Prostate gland (tissue), 2 donors: ENCODE data around the gene CEMIP. TPM values are rescaled to one million over a fixed set of nuclear protein-coding genes. Genes with fewer than 3 reads are reported as not detected.

ENCODE experiments used
- DNase-seq: peaks from one replicate; pipeline ENCODE4 v3.0.0-alpha.2; 2019; ENCODE audit warnings: low spot score
- H3K27ac ChIP-seq, 2 donors: fragments of 200-600 bp; sonication (generic); 2 replicates each; pipeline ENCODE4 v1.5.1; 2017 to 2019
- H3K27me3 ChIP-seq: fragments of 200-600 bp; sonication (generic); replicated peaks from 2 replicates; pipeline ENCODE4 v1.5.1; 2019; ENCODE audit not compliant: insufficient read depth
- H3K36me3 ChIP-seq, 2 donors: fragments of 200-600 bp; sonication (generic); 1 replicate in 1 of 2; 2 replicates in 1 of 2; pipeline versions ENCODE4 v1.5.1 to v1.8.1; 2017 to 2019
- H3K4me1 ChIP-seq: fragments of 200-600 bp; sonication (generic); replicated peaks from 2 replicates; pipeline ENCODE4 v1.5.1; 2019
- H3K4me3 ChIP-seq, 2 donors: fragments of 200-600 bp; sonication (generic); 2 replicates each; pipeline ENCODE4 v1.5.1; 2017 to 2019
- H3K9me3 ChIP-seq: fragments of 200-600 bp; sonication (generic); 2 replicates; pipeline ENCODE4 v1.5.1; 2017
- POLR2A ChIP-seq: fragments of 450-650 bp; IDR thresholded peaks from one replicate; pipeline ENCODE4 v1.6.1; 2016; ENCODE audit warnings: antibody characterized with exemption, mild to moderate bottlenecking
- POLR2AphosphoS5 ChIP-seq: sonication (generic); formaldehyde crosslinking; IDR thresholded peaks from one replicate; pipeline ENCODE4 v1.6.1; 2017; ENCODE audit warnings: antibody characterized with exemption
- WGBS: methylation state at CpG from one replicate; pipeline ENCODE4 v1.1.5; 2018; 5-methylcytosine and 5-hydroxymethylcytosine counted together
- intact Hi-C: fragments of 100-400 bp; cut with DNase I; formaldehyde crosslinking; loops from one replicate; pipeline ENCODE4 v1.14.2; 2022
- total RNA-seq, 2 donors: library from RNA; depleted of rRNA; stranded (reverse); fragments of >200 nt; gene quantifications; one replicate each; pipeline ENCODE4 v1.1.0, GENCODE V29; 2016
- TF ChIP-seq, protein P1 (sequence below), 4 experiments: fragments of 200-600 bp in 2 of 4; fragments of 450-650 bp in 2 of 4; sonication (generic) in 2 of 4; IDR thresholded peaks; 1 replicate in 3 of 4; 2 replicates in 1 of 4; pipeline ENCODE4 v1.5.1; 2016 to 2019; ENCODE audit warnings: antibody characterized with exemption in 4 of 4, mild to moderate bottlenecking in 2 of 4, moderate library complexity in 2 of 4

The CEMIP gene
- total RNA-seq, 2 donors from 2014 or later: 1.6 to 13.5 TPM

DNA sequence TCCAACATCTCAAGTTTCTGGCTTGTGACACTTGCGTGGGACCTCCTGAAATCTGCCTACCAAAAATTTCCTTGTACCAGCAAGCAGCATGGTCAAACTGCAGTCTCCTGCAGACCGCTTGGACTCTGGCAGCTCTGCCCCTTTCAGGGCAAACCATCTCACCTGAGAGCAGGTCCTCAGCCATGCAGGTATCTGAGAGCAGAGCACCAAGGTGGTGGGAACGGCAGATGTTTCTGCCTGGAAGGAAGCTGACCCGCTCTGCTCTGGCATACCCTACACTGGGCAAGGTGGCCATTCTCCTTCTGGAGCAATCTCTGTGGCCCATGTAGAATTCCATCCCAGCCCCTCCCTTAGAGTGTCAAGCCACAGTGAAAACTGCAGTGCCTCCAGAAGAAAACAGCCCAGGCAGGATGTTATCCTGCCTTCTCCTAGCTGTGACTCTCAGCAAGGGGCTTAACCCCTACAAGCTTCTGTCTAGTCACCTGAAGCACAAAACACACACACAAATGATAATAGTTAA lies 188.9 kb downstream of the CEMIP start:
- WGBS: 96% methylated on average over 4 of the region's 4 CpGs
- DNase-seq: no peak
- no peaks in the 10 kb centered on the region for H3K36me3 ChIP-seq
- H3K27ac ChIP-seq: no peak overlapping the region
- no peaks in the 10 kb centered on the region for H3K27me3 ChIP-seq
- intact Hi-C loops: no loop called here
- H3K4me3 ChIP-seq: no peak overlapping the region
- no peaks in the 10 kb centered on the region for H3K4me1 ChIP-seq
- H3K9me3 ChIP-seq: no peaks in the 10 kb centered on the region
- TF ChIP-seq POLR2AphosphoS5: no peak
- no peak for TF ChIP-seq POLR2A
- TF ChIP-seq, protein P1, sequence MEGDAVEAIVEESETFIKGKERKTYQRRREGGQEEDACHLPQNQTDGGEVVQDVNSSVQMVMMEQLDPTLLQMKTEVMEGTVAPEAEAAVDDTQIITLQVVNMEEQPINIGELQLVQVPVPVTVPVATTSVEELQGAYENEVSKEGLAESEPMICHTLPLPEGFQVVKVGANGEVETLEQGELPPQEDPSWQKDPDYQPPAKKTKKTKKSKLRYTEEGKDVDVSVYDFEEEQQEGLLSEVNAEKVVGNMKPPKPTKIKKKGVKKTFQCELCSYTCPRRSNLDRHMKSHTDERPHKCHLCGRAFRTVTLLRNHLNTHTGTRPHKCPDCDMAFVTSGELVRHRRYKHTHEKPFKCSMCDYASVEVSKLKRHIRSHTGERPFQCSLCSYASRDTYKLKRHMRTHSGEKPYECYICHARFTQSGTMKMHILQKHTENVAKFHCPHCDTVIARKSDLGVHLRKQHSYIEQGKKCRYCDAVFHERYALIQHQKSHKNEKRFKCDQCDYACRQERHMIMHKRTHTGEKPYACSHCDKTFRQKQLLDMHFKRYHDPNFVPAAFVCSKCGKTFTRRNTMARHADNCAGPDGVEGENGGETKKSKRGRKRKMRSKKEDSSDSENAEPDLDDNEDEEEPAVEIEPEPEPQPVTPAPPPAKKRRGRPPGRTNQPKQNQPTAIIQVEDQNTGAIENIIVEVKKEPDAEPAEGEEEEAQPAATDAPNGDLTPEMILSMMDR (IDR thresholded peaks at IDR 0.05): no peak

DNA sequence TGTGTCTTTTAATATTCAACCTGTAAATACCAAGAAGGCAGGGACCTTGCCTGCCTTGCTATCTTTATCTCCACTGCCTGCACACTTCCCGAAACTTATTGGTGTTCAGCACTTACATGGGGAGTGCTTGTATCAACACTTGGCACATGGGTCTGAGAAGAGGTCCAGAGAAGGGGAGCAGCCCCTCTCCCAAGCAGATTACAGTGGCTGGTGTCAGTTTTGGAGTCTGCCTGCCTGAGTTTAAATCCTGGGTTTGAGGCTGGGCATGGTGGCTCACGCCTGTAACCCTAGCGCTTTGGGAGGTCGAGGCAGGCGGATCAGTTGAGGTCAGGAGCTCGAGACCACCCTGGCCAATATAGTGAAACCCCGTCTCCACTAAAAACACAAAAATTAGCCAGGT lies 190.1 kb downstream of the CEMIP start:
- Histone ChIP-seq H3K27me3 (no peaks in the 10 kb centered on the region), H3K36me3 (no peaks in the 10 kb centered on the region), H3K4me3 (no peak overlapping the region), H3K9me3 (no peaks in the 10 kb centered on the region), H3K27ac (no peak overlapping the region), H3K4me1 (no peaks in the 10 kb centered on the region)
- DNase-seq: no peak
- intact Hi-C loops: no loop called here
- TF ChIP-seq, protein P1 (IDR thresholded peaks at IDR 0.05): no peak
- TF ChIP-seq POLR2A: no peak
- no peak for TF ChIP-seq POLR2AphosphoS5
- WGBS: 93% methylated on average over 7 of the region's 7 CpGs

DNA sequence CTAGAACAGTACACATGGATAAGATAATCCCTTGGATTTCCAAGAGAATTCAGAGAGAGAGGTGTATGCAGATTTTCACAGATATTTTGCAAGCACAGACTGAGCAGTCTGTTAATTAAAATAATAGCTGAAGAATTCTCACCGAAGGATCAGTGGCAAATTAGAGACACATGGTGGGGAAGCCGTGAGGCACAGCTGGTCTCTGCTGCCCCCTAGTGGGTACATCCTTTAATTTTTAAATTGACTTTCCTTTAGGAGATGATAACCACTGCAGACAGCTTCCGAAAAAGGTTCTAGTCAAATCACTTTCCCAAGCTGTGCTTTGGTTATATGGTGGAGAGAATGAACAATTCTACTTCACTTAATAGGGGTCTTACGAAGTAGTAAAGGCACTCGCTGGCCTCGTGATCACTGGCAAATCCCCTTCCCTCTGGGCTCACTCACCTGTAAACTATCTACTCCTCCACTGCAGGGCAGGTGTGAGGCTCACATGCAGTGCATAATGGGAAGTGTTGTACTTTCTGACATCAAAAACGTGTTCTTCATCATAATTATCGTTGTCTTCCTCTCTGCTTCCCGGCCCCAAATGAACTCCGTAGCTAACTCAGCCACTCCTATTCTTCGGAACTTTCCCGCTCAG lies 191.0 kb downstream of the CEMIP start:
- no peaks in the 10 kb centered on the region for H3K9me3 ChIP-seq
- no peaks in the 10 kb centered on the region for H3K4me1 ChIP-seq
- TF ChIP-seq POLR2AphosphoS5 (peak; percentile 47), POLR2A (no peak)
- TF ChIP-seq, protein P1 (IDR thresholded peaks at IDR 0.05): peak; percentile 84 to 95 (median 88)
- peak; percentile 61 for DNase-seq
- H3K27ac ChIP-seq: no peak overlapping the region
- H3K27me3 ChIP-seq: no peaks in the 10 kb centered on the region
- no peaks in the 10 kb centered on the region for H3K36me3 ChIP-seq
- intact Hi-C loops: loop anchor here (2.0 to 5.0 kb wide), 3 partner anchors 193 to 515 kb away; partner anchors contain the start of gene CEMIP
- 57% methylated on average over 12 of the region's 12 CpGs for WGBS
- H3K4me3 ChIP-seq: no peak overlapping the region

DNA sequence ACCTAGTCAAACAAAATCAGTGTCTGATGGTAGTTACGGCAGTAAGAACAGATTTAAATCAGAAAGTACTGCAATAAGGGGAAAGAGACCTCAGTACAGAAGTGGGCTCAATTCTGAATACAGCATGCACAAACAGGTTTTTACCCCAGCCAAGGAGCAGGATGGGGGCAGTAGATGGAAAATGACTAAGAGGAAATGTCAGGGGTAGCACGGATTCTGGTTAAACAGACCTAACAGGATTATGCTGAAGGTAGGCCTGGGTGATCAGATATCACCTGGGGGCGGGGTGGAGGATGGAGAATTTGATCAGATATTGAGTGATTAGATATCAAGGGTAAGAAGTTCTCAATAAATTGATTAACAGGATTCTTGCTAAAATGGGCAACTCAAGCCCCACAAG lies 191.5 kb downstream of the CEMIP start:
- intact Hi-C loops: loop anchor here (2.0 to 5.0 kb wide), 3 partner anchors 193 to 516 kb away; partner anchors contain the start of gene CEMIP
- WGBS: 63% methylated on average over 3 of the region's 3 CpGs

More for the DNA sequence above, 191.5 kb downstream of the CEMIP start:
- no peak for TF ChIP-seq POLR2AphosphoS5
- TF ChIP-seq, protein P1 (IDR thresholded peaks at IDR 0.05): no peak
- TF ChIP-seq POLR2A: no peak
- H3K36me3 ChIP-seq: no peaks in the 10 kb centered on the region
- H3K4me3 ChIP-seq: no peak overlapping the region
- no peak overlapping the region for H3K27ac ChIP-seq
- H3K27me3 ChIP-seq: no peaks in the 10 kb centered on the region
- peaks cover 4% of the 10 kb centered on the region for H3K4me1 ChIP-seq
- H3K9me3 ChIP-seq: no peaks in the 10 kb centered on the region
- DNase-seq: no peak
